Stimulated activated CD8-positive, alpha-beta memory T cell treated with anti-CD3 and anti-CD28 coated beads, Interleukin-7, amount 100 ng/mL, for 48 hours (primary cell): ENCODE results near the gene SLC9A1.
"Not testable (repeated sequence)": the region's sequence is repeated elsewhere in the genome, so short reads cannot be mapped to it uniquely, and the experiment has no call there.

Experiments used
- DNase-seq, 2 donors: peaks; one replicate each; pipeline ENCODE4 v3.0.0-alpha.2; 2020; ENCODE audit warnings: low read depth in 1 of 2; ENCODE audit errors: extremely low read depth in 1 of 2

Gene SLC9A1

GRCh38 chr1:27154991-27155781 lies at the start of gene SLC9A1:
SLC9A1 (minus strand) TSS chr1:27155125; CDS start chr1:27154334, 791 bp downstream.
- DNase-seq: peak; percentile 84 to 85

GRCh38 chr1:27203946-27204345 lies 49.0 kb upstream of the SLC9A1 start:
- DNase-seq: no peak

GRCh38 chr1:27201295-27201694 lies 46.4 kb upstream of the SLC9A1 start:
- no peak for DNase-seq

GRCh38 chr1:27193194-27193593 lies 38.3 kb upstream of the SLC9A1 start:
- DNase-seq: no peak

- DNase-seq: no peak
Observed at GRCh38 chr1:27192039-27192529, 37.2 kb upstream of the SLC9A1 start.

GRCh38 chr1:27184665-27185064 lies 29.7 kb upstream of the SLC9A1 start:
- DNase-seq: not testable (repeated sequence)

GRCh38 chr1:27179979-27180378 lies 25.1 kb upstream of the SLC9A1 start:
- no peak for DNase-seq

- DNase-seq: no peak
Observed at GRCh38 chr1:27179379-27179778, 24.5 kb upstream of the SLC9A1 start.

- no peak for DNase-seq
Observed at GRCh38 chr1:27176954-27177353, 22.0 kb upstream of the SLC9A1 start.

- DNase-seq: no peak
Observed at GRCh38 chr1:27176323-27176722, 21.4 kb upstream of the SLC9A1 start.

- DNase-seq: not testable (repeated sequence)
Observed at GRCh38 chr1:27172992-27173391, 18.1 kb upstream of the SLC9A1 start.

GRCh38 chr1:27166929-27167328 lies 12.0 kb upstream of the SLC9A1 start:
- no peak for DNase-seq

GRCh38 chr1:27166351-27166802 lies 11.5 kb upstream of the SLC9A1 start:
- no peak for DNase-seq

- no peak for DNase-seq
Observed at GRCh38 chr1:27163093-27163492, 8.2 kb upstream of the SLC9A1 start.

GRCh38 chr1:27162090-27162489 lies 7.2 kb upstream of the SLC9A1 start:
- DNase-seq: no peak

- no peak for DNase-seq
Observed at GRCh38 chr1:27161594-27161993, 6.7 kb upstream of the SLC9A1 start.

GRCh38 chr1:27157194-27157593 lies 2.3 kb upstream of the SLC9A1 start:
- no peak for DNase-seq

- DNase-seq: no peak
Observed at GRCh38 chr1:27154469-27154990, 395 bp downstream of the SLC9A1 start.

- no peak for DNase-seq
Observed at GRCh38 chr1:27153927-27154358, 982 bp downstream of the SLC9A1 start.

GRCh38 chr1:27153549-27153886 lies 1.4 kb downstream of the SLC9A1 start:
- no peak for DNase-seq

- no peak for DNase-seq
Observed at GRCh38 chr1:27152829-27153548, 1.9 kb downstream of the SLC9A1 start.
